Mammary epithelial cell (primary cell): ENCODE results near the gene CHN2.

Experiments
- EZH2 ChIP-seq: IDR thresholded peaks from 2 replicates; pipeline ENCODE4 v1.6.1; 2012; ENCODE audit warnings: low read length, inconsistent platforms, borderline replicate concordance
- TF ChIP-seq, protein P1 (sequence below), 2 donors: IDR thresholded peaks in 1 of 2; conservative IDR thresholded peaks in 1 of 2; 2 replicates each; pipeline ENCODE4 v1.5.1; 2011 to 2012; ENCODE audit warnings: inconsistent platforms in 2 of 2, low read length in 2 of 2, mild to moderate bottlenecking in 2 of 2, control low read depth in 1 of 2, low read depth in 1 of 2; ENCODE audit not compliant: insufficient read depth in 1 of 2; ENCODE audit errors: extremely low read depth in 1 of 2

DNA sequence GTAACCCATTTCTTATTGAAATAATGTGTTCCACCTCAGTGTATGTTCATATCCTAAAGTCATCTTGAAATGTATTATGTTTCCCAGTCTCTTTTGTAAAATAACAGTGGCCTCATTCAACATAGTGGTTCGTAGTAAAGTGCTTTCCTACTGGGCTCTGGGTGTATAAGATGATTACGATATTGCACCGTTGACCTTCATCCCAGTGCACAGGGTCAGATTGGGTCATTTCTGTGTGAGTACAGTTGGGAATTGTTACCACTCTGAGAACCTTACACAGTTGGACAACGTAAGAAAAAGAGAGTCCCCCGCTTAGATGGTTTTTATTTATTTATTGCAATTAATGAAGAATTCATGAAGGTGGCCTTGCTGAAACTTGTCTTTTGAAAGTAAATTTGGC is 135.6 kb downstream of the CHN2 start:
- TF ChIP-seq, protein P1, sequence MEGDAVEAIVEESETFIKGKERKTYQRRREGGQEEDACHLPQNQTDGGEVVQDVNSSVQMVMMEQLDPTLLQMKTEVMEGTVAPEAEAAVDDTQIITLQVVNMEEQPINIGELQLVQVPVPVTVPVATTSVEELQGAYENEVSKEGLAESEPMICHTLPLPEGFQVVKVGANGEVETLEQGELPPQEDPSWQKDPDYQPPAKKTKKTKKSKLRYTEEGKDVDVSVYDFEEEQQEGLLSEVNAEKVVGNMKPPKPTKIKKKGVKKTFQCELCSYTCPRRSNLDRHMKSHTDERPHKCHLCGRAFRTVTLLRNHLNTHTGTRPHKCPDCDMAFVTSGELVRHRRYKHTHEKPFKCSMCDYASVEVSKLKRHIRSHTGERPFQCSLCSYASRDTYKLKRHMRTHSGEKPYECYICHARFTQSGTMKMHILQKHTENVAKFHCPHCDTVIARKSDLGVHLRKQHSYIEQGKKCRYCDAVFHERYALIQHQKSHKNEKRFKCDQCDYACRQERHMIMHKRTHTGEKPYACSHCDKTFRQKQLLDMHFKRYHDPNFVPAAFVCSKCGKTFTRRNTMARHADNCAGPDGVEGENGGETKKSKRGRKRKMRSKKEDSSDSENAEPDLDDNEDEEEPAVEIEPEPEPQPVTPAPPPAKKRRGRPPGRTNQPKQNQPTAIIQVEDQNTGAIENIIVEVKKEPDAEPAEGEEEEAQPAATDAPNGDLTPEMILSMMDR (conservative IDR thresholded peaks at IDR 0.05 in 1 of 2, IDR thresholded peaks at IDR 0.05 in 1 of 2; ENCODE audit: extremely low read depth in 1 of 2, insufficient read depth in 1 of 2, low read depth in 1 of 2, low read length in 2 of 2), result no peak
- no peak for TF ChIP-seq EZH2
